ENCODE data around the gene AGER. TPM values are rescaled to one million over a fixed set of nuclear protein-coding genes. Genes with fewer than 3 reads are reported as not detected.

Gene AGER
- total and polyA plus RNA-seq, 9 of the 15 experiments (the other 6 are each of a cell fraction or from before 2014, with no cell fraction given): 1.2 to 11.5 (median 4.1) TPM

DNA sequence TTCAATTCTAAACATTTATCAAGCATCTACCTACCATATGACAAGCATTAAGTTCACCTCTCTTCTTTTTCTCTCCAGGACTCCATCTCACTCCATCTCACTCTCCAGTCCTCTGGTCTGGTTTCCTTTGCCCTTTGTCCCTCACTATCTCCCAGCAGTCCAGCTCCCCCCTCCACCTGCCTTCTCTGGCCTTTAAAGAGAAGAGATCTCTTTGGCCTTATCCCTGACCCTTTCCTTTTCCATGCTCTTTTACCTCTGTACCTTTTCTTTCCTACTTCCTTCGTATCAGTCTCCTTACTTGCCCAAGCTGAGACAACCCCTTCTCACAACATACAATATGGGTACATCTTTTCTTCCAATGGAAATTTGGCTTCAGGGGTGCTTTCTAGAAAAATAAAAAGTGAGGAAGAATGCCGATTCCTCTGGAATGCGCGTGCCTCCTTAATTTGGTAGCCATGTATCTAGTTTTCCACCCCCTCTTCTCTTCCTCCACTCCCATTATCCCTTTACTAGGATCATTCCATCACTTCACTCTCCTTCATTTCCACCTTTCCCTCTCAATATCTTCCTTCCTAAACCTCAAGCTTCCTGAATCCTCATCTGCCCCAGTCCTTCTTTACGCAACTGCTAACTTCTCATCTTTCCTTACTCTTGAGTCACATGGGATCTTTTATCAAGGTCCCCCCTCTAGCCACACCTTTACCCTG is 7.4 kb downstream of the AGER start:
- H3K4me1 ChIP-seq (replicated peaks in 1 of 2; ENCODE audit: control insufficient read depth in 2 of 2, insufficient read depth in 2 of 2, low read length in 2 of 2): peaks cover 27 to 56% of the 10 kb centered on the region in 2 experiments
- peak overlapping the region; percentile 92 for H2AFZ ChIP-seq (ENCODE audit: low read depth, low read length)
- no peaks in the 10 kb centered on the region for H3K27me3 ChIP-seq (ENCODE audit: control insufficient read depth in 2 of 2, insufficient read depth in 2 of 2, low read length in 2 of 2)
- intact Hi-C loops (cut with micrococcal nuclease) (loop anchor here (1.0 to 10.0 kb wide), 4 partner anchors 19 to 512 kb away; partner anchors contain the start of genes C6orf47, CSNK2B, FKBPL and GPANK1), in situ Hi-C loops (cut with MboI) (no loop called here)
- H3K79me2 ChIP-seq (ENCODE audit: control insufficient read depth, insufficient read depth, low read length): peaks cover 74% of the 10 kb centered on the region
- peak overlapping the region; percentile 83 to 86; a peak in 3 of 4 replicates for H3K9ac ChIP-seq (ENCODE audit: insufficient read depth in 1 of 2, low read depth in 2 of 2, low read length in 2 of 2)
- peak overlapping the region; percentile 88 for H3K4me3 ChIP-seq
- 21% methylated on average over 5 of the region's 5 CpGs for WGBS (ENCODE audit: insufficient coverage, low coverage, missing lambda C conversion rate)
- peak overlapping the region; percentile 100 for H3K4me2 ChIP-seq (ENCODE audit: insufficient read depth, low read length)
- CTCF ChIA-PET (ENCODE audit: low intra/inter-chr PET ratio): no interaction called here
- H3K9me1 ChIP-seq (ENCODE audit: control insufficient read depth, insufficient read depth, low read length): peaks cover 7% of the 10 kb centered on the region
- peak overlapping the region; percentile 94 for H3K27ac ChIP-seq (ENCODE audit: extremely low read depth, low read depth, low read length)
- H3K36me3 ChIP-seq (ENCODE audit: control insufficient read depth, insufficient read depth, low read length): peaks cover 37% of the 10 kb centered on the region; the same call in 2 of the 3 replicates
- no peaks in the 10 kb centered on the region for H3K9me3 ChIP-seq (replicated peaks; ENCODE audit: control insufficient read depth, insufficient read depth, low read depth, low read length)
- no peaks in the 10 kb centered on the region for H4K20me1 ChIP-seq (replicated peaks; ENCODE audit: control insufficient read depth, insufficient read depth, low read length)
- BruUV-seq (replicated peaks): no TSS peak
- FAIRE-seq: peak; percentile 6
- DNase-seq (ENCODE audit: extremely low read depth in 1 of 4, low spot score in 3 of 4): peak in 3 of 4 experiments; percentile 33 to 58 (median 50)
- ATAC-seq: no peak
- POLR2A ChIA-PET: interaction anchor here (0.7 to 4.5 kb wide), 14 partner anchors 8 to 336 kb away, joined by 3 to 30 read pairs (median 4); partner anchors contain the start of genes ATF6B, EGFL8, FKBPL and PBX2
- no peak for TF ChIP-seq PURB (CRISPR knock-in tag; IDR thresholded peaks at IDR 0.05; ENCODE audit: low read depth)
- TF ChIP-seq, protein P1, sequence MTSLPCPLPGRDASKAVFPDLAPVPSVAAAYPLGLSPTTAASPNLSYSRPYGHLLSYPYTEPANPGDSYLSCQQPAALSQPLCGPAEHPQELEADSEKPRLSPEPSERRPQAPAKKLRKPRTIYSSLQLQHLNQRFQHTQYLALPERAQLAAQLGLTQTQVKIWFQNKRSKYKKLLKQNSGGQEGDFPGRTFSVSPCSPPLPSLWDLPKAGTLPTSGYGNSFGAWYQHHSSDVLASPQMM (CRISPR knock-in tag; IDR thresholded peaks at IDR 0.05): no peak
- TF ChIP-seq HNRNPUL1 (IDR thresholded peaks at IDR 0.05; ENCODE audit: low read length): no peak
- no peak for TF ChIP-seq ZNF507 (tag; conservative IDR thresholded peaks at IDR 0.05)
- TF ChIP-seq, protein P2, sequence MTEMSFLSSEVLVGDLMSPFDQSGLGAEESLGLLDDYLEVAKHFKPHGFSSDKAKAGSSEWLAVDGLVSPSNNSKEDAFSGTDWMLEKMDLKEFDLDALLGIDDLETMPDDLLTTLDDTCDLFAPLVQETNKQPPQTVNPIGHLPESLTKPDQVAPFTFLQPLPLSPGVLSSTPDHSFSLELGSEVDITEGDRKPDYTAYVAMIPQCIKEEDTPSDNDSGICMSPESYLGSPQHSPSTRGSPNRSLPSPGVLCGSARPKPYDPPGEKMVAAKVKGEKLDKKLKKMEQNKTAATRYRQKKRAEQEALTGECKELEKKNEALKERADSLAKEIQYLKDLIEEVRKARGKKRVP (CRISPR knock-in tag; IDR thresholded peaks at IDR 0.05): no peak; the same call in 1 of the 2 replicates
- no peak for TF ChIP-seq HSF4 (CRISPR knock-in tag; IDR thresholded peaks at IDR 0.05; ENCODE audit: borderline replicate concordance)
- TF ChIP-seq, protein P3, sequence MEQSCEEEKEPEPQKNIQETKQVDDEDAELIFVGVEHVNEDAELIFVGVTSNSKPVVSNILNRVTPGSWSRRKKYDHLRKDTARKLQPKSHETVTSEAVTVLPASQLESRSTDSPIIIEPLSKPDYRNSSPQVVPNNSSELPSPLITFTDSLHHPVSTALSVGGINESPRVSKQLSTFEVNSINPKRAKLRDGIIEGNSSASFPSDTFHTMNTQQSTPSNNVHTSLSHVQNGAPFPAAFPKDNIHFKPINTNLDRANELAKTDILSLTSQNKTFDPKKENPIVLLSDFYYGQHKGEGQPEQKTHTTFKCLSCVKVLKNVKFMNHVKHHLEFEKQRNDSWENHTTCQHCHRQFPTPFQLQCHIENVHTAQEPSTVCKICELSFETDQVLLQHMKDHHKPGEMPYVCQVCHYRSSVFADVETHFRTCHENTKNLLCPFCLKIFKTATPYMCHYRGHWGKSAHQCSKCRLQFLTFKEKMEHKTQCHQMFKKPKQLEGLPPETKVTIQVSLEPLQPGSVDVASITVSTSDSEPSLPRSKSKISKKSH (CRISPR knock-in tag; IDR thresholded peaks at IDR 0.05): no peak
- no peak for TF ChIP-seq CBX3 (IDR thresholded peaks at IDR 0.05; ENCODE audit: borderline replicate concordance in 1 of 2, low read length in 2 of 2)
- TF ChIP-seq ZFP36 (IDR thresholded peaks at IDR 0.05; ENCODE audit: low read depth, low read length, partially characterized antibody): no peak
- no peak for TF ChIP-seq NELFE (IDR thresholded peaks at IDR 0.05; ENCODE audit: insufficient read depth, insufficient read length)
- no peak for TF ChIP-seq STAT5A (IDR thresholded peaks at IDR 0.05; ENCODE audit: borderline replicate concordance, low read length)
- TF ChIP-seq, protein P4, sequence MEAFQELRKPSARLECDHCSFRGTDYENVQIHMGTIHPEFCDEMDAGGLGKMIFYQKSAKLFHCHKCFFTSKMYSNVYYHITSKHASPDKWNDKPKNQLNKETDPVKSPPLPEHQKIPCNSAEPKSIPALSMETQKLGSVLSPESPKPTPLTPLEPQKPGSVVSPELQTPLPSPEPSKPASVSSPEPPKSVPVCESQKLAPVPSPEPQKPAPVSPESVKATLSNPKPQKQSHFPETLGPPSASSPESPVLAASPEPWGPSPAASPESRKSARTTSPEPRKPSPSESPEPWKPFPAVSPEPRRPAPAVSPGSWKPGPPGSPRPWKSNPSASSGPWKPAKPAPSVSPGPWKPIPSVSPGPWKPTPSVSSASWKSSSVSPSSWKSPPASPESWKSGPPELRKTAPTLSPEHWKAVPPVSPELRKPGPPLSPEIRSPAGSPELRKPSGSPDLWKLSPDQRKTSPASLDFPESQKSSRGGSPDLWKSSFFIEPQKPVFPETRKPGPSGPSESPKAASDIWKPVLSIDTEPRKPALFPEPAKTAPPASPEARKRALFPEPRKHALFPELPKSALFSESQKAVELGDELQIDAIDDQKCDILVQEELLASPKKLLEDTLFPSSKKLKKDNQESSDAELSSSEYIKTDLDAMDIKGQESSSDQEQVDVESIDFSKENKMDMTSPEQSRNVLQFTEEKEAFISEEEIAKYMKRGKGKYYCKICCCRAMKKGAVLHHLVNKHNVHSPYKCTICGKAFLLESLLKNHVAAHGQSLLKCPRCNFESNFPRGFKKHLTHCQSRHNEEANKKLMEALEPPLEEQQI (IDR thresholded peaks at IDR 0.05): no peak
- no peak for TF ChIP-seq ETS2 (tag; IDR thresholded peaks at IDR 0.05; ENCODE audit: borderline replicate concordance, poor library complexity, severe bottlenecking)
- no peak for TF ChIP-seq ZNF324 (CRISPR knock-in tag; IDR thresholded peaks at IDR 0.05)
- peak; percentile 25; the same call in 1 of the 2 replicates for TF ChIP-seq NCOA1 (IDR thresholded peaks at IDR 0.05; ENCODE audit: low read depth)
- TF ChIP-seq ARID2 (IDR thresholded peaks at IDR 0.05): peak; percentile 76
- no peak for TF ChIP-seq SRSF3 (IDR thresholded peaks at IDR 0.05; ENCODE audit: insufficient read depth, low read length)
